CD8-positive, alpha-beta memory T cell (primary cell): ENCODE measurements around the gene MBD4. TPM values are rescaled to one million over a fixed set of nuclear protein-coding genes. Genes with fewer than 3 reads are reported as not detected.
"Not testable (repeated sequence)": the region's sequence is repeated elsewhere in the genome, so short reads cannot be mapped to it uniquely, and the experiment has no call there.

Experiments
- CTCF ChIA-PET: fragments of 350-600 bp; sonication (Branson Sonifier 250); formaldehyde crosslinking; loops from one replicate; lab custom pipeline; 2021; ENCODE audit warnings: antibody characterized with exemption; lab: Charles Lee
- POLR2A ChIA-PET: fragments of 350-600 bp; sonication (Branson Sonifier 250); formaldehyde crosslinking; loops from one replicate; lab custom pipeline; 2021; ENCODE audit warnings: antibody characterized with exemption; lab: Charles Lee
- DNase-seq, 5 donors: peaks; one replicate each; pipeline versions ENCODE4 v3.0.0 to v3.0.0-alpha.2; 2020 to 2022; ENCODE audit warnings: mixed read lengths in 1 of 5
- H3K27ac ChIP-seq: one replicate; pipeline ENCODE4 v1.7.0; 2013; ENCODE audit warnings: low read depth, mild to moderate bottlenecking, low read length, moderate library complexity
- H3K27me3 ChIP-seq: 2 replicates; pipeline ENCODE4 v1.7.0; 2013; ENCODE audit warnings: low read length, mild to moderate bottlenecking; ENCODE audit not compliant: insufficient read depth, poor library complexity, severe bottlenecking
- H3K36me3 ChIP-seq: 2 replicates; pipeline ENCODE4 v1.7.0; 2013; ENCODE audit warnings: mild to moderate bottlenecking, low read length, moderate library complexity; ENCODE audit not compliant: insufficient read depth
- H3K4me1 ChIP-seq: 2 replicates; pipeline ENCODE4 v1.7.0; 2013; ENCODE audit warnings: mild to moderate bottlenecking, low read length, moderate library complexity; ENCODE audit not compliant: insufficient read depth
- H3K4me3 ChIP-seq: 2 replicates; pipeline ENCODE4 v1.7.0; 2013; ENCODE audit warnings: mild to moderate bottlenecking, low read length
- H3K9me3 ChIP-seq: 2 replicates; pipeline ENCODE4 v1.7.0; 2013; ENCODE audit warnings: mild to moderate bottlenecking, low read length
- H3K27ac Mint-ChIP-seq, 8 donors: one replicate each; pipeline ENCODE4 v1.8.0; 2020 to 2021; ENCODE audit warnings: mixed read lengths in 8 of 8, mild to moderate bottlenecking in 6 of 8, inconsistent platforms in 3 of 8, moderate library complexity in 3 of 8
- H3K27me3 Mint-ChIP-seq, 2 donors: one replicate each; pipeline ENCODE4 v1.8.0; 2020 to 2021; ENCODE audit warnings: mixed read lengths in 2 of 2, mild to moderate bottlenecking in 1 of 2, moderate library complexity in 1 of 2
- H3K36me3 Mint-ChIP-seq, 3 donors: one replicate each; pipeline ENCODE4 v1.8.0; 2020 to 2021; ENCODE audit warnings: mixed read lengths in 3 of 3, inconsistent platforms in 1 of 3, mild to moderate bottlenecking in 1 of 3
- H3K4me1 Mint-ChIP-seq, 3 donors: one replicate each; pipeline ENCODE4 v1.8.0; 2020 to 2021; ENCODE audit warnings: mixed read lengths in 3 of 3, inconsistent platforms in 1 of 3, mild to moderate bottlenecking in 1 of 3
- H3K4me3 Mint-ChIP-seq, 7 donors: one replicate each; pipeline ENCODE4 v1.8.0; 2020 to 2021; ENCODE audit warnings: mixed read lengths in 7 of 7, mild to moderate bottlenecking in 6 of 7, moderate library complexity in 4 of 7, inconsistent platforms in 2 of 7
- H3K9me3 Mint-ChIP-seq, 5 donors: one replicate each; pipeline ENCODE4 v1.8.0; 2020 to 2022; ENCODE audit warnings: mixed read lengths in 5 of 5, mild to moderate bottlenecking in 3 of 5, moderate library complexity in 2 of 5, inconsistent platforms in 1 of 5
- polyA plus RNA-seq: library from polyadenylated mRNA; unstranded; fragments of 300-500 nt; fragmentation: Illumina TruSeq; gene quantifications from one replicate; pipeline ENCODE4 v1.2.3, GENCODE V29; 2021
- total RNA-seq, 2 experiments: library from RNA; stranded (reverse); gene quantifications; one replicate each; pipeline ENCODE4 v1.2.3, GENCODE V29; 2021

The MBD4 gene
- total and polyA plus RNA-seq, 3 experiments from 2014 or later = 33.2 to 48.1 (median 48.0) TPM

GRCh38 chr3:129419476-129419875, 20.3 kb downstream of the MBD4 start:
- Histone ChIP-seq H3K27ac (no peak overlapping the region), H3K4me3 (no peak overlapping the region), H3K9me3 (no peaks in the 10 kb centered on the region), H3K36me3 (no peaks in the 10 kb centered on the region), H3K4me1 (no peaks in the 10 kb centered on the region), H3K27me3 (no peaks in the 10 kb centered on the region)
- no peaks in the 10 kb centered on the region for H3K4me1 Mint-ChIP-seq
- H3K27ac Mint-ChIP-seq = peak overlapping the region in 1 of 8 donors; percentile 43
- H3K4me3 Mint-ChIP-seq = no peak overlapping the region
- no peaks in the 10 kb centered on the region for H3K9me3 Mint-ChIP-seq
- CTCF ChIA-PET = no interaction called here
- no peak for DNase-seq
- no peaks in the 10 kb centered on the region for H3K27me3 Mint-ChIP-seq
- POLR2A ChIA-PET = no interaction called here
- H3K36me3 Mint-ChIP-seq = peaks cover 0 to 1% (median 0%) of the 10 kb centered on the region in 3 donors

DNA sequence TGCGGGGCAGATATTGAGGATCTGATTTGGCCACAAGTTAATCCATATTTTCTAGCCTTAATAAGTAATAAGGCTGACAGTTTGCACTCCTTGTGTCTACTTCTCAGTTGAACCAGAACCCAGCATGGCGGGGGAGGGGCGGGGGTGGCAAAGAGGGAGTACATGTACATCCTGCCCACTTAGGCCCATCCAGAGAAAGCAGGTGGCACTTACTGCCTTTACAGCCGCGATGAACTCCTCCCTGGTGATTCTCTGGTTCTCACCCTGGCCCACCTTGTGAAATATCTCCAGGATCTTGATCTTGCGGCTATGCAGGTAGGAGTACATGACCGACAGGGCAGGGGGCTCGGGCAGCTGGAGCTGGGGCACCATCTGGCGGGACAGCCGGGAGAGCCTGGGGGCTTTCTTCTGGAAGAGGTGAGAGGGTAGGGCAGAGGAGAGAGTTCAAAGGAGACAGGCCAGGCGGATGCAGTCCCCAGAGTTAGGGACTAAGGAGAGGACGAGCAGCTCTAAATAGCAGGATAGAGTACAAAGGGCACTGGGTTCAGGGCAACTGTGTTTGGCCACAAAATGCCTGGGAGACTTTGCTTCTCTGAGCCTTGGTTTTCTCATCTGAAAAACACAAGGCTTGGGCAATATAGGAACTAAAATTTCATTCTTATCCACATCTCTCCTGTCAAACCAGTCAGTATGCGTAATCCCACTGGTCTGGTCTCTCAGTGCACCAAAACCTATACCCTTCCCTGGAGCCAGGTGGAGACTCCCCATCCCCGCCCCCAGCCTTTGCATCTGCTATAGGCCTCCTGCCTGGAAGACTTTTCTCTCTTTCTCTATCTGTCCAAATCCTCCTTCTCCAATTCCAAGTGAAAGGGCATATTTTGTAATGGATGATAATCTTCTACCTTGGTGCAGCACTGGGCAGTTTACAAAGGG, 21.4 kb downstream of the MBD4 start:
- Mint-ChIP-seq H3K27ac (no peak overlapping the region), H3K27me3 (no peaks in the 10 kb centered on the region), H3K4me1 (no peaks in the 10 kb centered on the region), H3K36me3 (no peaks in the 10 kb centered on the region), H3K9me3 (no peaks in the 10 kb centered on the region), H3K4me3 (no peak overlapping the region)
- Histone ChIP-seq H3K4me3 (no peak overlapping the region), H3K4me1 (no peaks in the 10 kb centered on the region), H3K36me3 (no peaks in the 10 kb centered on the region), H3K27ac (no peak overlapping the region), H3K27me3 (no peaks in the 10 kb centered on the region), H3K9me3 (no peaks in the 10 kb centered on the region)
- ChIA-PET CTCF (no interaction called here), POLR2A (no interaction called here)
- DNase-seq = no peak

DNA sequence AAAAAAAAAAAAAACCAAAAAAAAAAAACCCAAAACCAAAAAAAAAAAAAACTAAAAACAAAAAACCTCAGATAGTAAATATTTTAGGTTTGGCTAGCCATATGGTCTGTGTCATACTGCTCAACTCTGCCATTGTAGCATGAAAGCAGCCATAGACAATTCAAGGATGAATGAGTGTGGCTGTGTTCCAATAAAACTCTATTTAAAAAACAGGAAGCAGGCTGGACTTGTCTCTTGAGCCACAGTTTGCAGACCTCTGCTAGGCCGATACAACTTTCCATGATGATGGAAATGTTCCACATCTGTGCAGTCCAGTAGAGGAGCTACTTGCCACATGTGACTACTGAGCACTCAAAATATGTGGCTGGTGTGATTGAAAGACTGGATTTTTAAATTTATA, 22.4 kb downstream of the MBD4 start:
- no peak overlapping the region for H3K4me3 ChIP-seq
- no peaks in the 10 kb centered on the region for H3K4me1 ChIP-seq
- DNase-seq = no peak
- H3K27ac ChIP-seq = no peak overlapping the region
- Mint-ChIP-seq H3K36me3 (no peaks in the 10 kb centered on the region), H3K9me3 (no peaks in the 10 kb centered on the region), H3K4me3 (no peak overlapping the region), H3K27ac (no peak overlapping the region), H3K4me1 (no peaks in the 10 kb centered on the region), H3K27me3 (peaks cover 0 to 6% of the 10 kb centered on the region in 2 donors)
- no peaks in the 10 kb centered on the region for H3K9me3 ChIP-seq
- ChIA-PET POLR2A (no interaction called here), CTCF (no interaction called here)
- no peaks in the 10 kb centered on the region for H3K36me3 ChIP-seq
- H3K27me3 ChIP-seq = no peaks in the 10 kb centered on the region

DNA sequence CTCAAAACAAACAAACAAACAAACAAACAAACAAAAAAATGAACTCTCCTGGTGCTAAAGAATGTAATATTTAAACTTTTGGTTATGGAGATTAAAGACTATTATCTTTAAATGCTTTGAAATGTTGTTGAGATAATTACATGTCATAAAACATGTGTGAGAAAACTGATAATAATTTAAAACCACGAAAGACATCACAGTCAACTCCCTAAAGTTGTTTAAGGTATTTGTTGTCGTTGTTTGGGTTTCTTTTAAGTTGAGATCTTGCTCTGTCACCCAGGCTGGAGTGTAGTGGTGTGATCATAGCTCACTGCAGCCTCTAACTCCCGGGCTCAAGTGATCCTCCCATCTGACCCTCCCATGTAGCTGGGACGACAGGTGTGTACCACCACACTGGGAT, 23.3 kb downstream of the MBD4 start:
- no peaks in the 10 kb centered on the region for H3K4me1 Mint-ChIP-seq
- H3K4me1 ChIP-seq = no peaks in the 10 kb centered on the region
- POLR2A ChIA-PET = no interaction called here
- CTCF ChIA-PET = no interaction called here
- H3K4me3 Mint-ChIP-seq = no peak overlapping the region
- H3K27ac ChIP-seq = no peak overlapping the region
- no peaks in the 10 kb centered on the region for H3K27me3 ChIP-seq
- H3K27me3 Mint-ChIP-seq = peaks cover 0 to 6% of the 10 kb centered on the region in 2 donors
- no peaks in the 10 kb centered on the region for H3K36me3 ChIP-seq
- H3K27ac Mint-ChIP-seq = peak overlapping the region in 1 of 8 donors; percentile 4
- H3K9me3 ChIP-seq = no peaks in the 10 kb centered on the region
- H3K36me3 Mint-ChIP-seq = no peaks in the 10 kb centered on the region
- H3K9me3 Mint-ChIP-seq = no peaks in the 10 kb centered on the region
- DNase-seq = no peak
- H3K4me3 ChIP-seq = no peak overlapping the region

DNA sequence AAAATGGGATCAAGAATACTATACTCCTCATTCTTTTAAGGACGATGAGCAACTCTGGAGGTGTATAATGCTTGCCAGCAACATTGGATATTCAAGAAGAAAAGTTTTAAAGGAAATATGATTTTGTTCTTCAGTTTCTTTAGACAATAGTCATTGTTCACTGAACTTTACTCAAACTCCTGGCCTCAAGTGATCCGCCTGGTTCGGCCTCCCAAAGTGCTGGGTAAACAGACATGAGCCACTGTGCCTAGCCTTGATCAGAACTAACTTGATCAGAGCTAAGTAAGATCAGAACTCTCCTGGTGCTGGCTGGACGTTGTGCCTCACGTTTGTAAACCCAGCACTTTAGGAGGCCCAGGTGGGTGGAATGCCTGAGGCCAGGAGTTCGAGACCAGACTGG, 23.9 kb downstream of the MBD4 start:
- Mint-ChIP-seq H3K4me1 (no peaks in the 10 kb centered on the region), H3K9me3 (no peaks in the 10 kb centered on the region), H3K27me3 (peaks cover 0 to 6% of the 10 kb centered on the region in 2 donors), H3K27ac (no peak overlapping the region), H3K36me3 (no peaks in the 10 kb centered on the region), H3K4me3 (no peak overlapping the region)
- Histone ChIP-seq H3K36me3 (no peaks in the 10 kb centered on the region), H3K27me3 (no peaks in the 10 kb centered on the region), H3K27ac (no peak overlapping the region), H3K9me3 (no peaks in the 10 kb centered on the region), H3K4me1 (no peaks in the 10 kb centered on the region), H3K4me3 (no peak overlapping the region)
- DNase-seq = no peak
- CTCF ChIA-PET = no interaction called here
- POLR2A ChIA-PET = no interaction called here

DNA sequence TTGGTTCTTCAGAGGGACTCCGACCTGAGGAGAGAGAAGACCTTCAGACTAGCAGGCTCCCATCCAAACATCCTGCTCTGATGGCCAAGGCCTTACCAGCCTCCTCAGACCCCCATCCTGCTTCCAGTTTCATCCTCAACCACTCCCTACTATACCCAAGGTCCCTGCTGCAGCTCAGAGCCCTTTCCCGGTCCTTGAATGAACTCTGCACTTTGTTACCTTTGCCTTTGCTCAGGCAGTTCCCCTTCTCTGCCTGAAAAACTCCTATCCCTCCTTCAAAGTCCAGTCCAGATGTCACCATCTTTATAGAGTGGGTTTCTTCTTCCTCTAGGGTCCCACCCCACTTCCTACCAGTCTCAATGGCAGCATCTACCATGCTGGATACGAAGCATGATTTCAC, 24.4 kb downstream of the MBD4 start:
- H3K36me3 Mint-ChIP-seq = no peaks in the 10 kb centered on the region
- H3K27me3 ChIP-seq = no peaks in the 10 kb centered on the region
- peaks cover 0 to 6% of the 10 kb centered on the region in 2 donors for H3K27me3 Mint-ChIP-seq
- H3K4me3 Mint-ChIP-seq = no peak overlapping the region
- H3K36me3 ChIP-seq = no peaks in the 10 kb centered on the region
- CTCF ChIA-PET = interaction anchor here (1.4 kb wide), 1 partner anchor 16 kb away, joined by 3 read pairs; no protein-coding TSS in a partner anchor
- no peaks in the 10 kb centered on the region for H3K4me1 ChIP-seq
- H3K9me3 Mint-ChIP-seq = no peaks in the 10 kb centered on the region
- H3K27ac ChIP-seq = no peak overlapping the region
- no peak overlapping the region for H3K4me3 ChIP-seq
- no peaks in the 10 kb centered on the region for H3K4me1 Mint-ChIP-seq
- H3K27ac Mint-ChIP-seq = no peak overlapping the region
- no peak for DNase-seq
- no peaks in the 10 kb centered on the region for H3K9me3 ChIP-seq
- POLR2A ChIA-PET = no interaction called here

GRCh38 chr3:129413687-129414506, 25.9 kb downstream of the MBD4 start:
- Mint-ChIP-seq H3K4me1 (no peaks in the 10 kb centered on the region), H3K9me3 (no peaks in the 10 kb centered on the region), H3K27me3 (peaks cover 0 to 6% of the 10 kb centered on the region in 2 donors), H3K27ac (peak overlapping the region in 1 of 8 donors; percentile 52), H3K4me3 (no peak overlapping the region), H3K36me3 (no peaks in the 10 kb centered on the region)
- no peaks in the 10 kb centered on the region for H3K4me1 ChIP-seq
- DNase-seq = no peak
- ChIA-PET POLR2A (no interaction called here), CTCF (interaction anchor here (1.2 to 1.4 kb wide), 2 partner anchors 14 to 30 kb away, joined by 3 read pairs; no protein-coding TSS in a partner anchor)
- no peaks in the 10 kb centered on the region for H3K9me3 ChIP-seq
- no peaks in the 10 kb centered on the region for H3K27me3 ChIP-seq
- H3K36me3 ChIP-seq = no peaks in the 10 kb centered on the region
- H3K4me3 ChIP-seq = no peak overlapping the region
- no peak overlapping the region for H3K27ac ChIP-seq

DNA sequence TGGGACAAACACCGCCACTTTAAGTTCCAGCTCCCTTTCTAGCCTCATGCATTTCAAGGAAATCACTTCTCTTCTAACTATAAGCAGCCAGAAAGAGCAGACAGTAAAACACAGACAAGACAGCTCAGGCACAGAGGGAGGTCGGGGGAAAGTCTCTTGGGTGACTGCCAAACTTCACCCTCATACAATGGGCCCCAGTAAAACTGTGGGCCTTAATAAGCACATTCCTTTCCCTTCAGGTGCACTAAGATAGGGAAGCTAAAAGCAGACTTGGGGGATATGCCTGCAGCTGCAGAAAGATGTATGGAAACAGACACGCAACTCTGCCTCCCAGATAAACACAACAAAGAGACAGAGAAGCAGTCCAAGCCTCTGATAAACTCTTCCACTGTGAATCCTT, 26.5 kb downstream of the MBD4 start:
- H3K4me3 ChIP-seq, H3K27me3 Mint-ChIP-seq, H3K27me3 ChIP-seq, H3K27ac ChIP-seq, H3K36me3 Mint-ChIP-seq, H3K4me1 Mint-ChIP-seq, H3K9me3 ChIP-seq, H3K4me1 ChIP-seq, DNase-seq, POLR2A ChIA-PET, H3K36me3 ChIP-seq, H3K9me3 Mint-ChIP-seq, H3K4me3 Mint-ChIP-seq: not testable (repeated sequence)
- peak overlapping the region in 1 of 8 donors; percentile 52 for H3K27ac Mint-ChIP-seq
- CTCF ChIA-PET = interaction anchor here (1.2 kb wide), 1 partner anchor 30 kb away, joined by 3 read pairs; no protein-coding TSS in a partner anchor
